C4-2B (cell line): ENCODE measurements around the gene NT5C3A.
"Not testable (repeated sequence)": the region's sequence is repeated elsewhere in the genome, so short reads cannot be mapped to it uniquely, and the experiment has no call there.

Experiments
- CTCF ChIP-seq: fragments of 450-650 bp; conservative IDR thresholded peaks from 2 replicates; pipeline ENCODE4 v1.5.1; 2017; ENCODE audit warnings: mild to moderate bottlenecking
- ZFX ChIP-seq: fragments of 450-650 bp; IDR thresholded peaks from 2 replicates; pipeline ENCODE4 v1.6.1; 2017

DNA sequence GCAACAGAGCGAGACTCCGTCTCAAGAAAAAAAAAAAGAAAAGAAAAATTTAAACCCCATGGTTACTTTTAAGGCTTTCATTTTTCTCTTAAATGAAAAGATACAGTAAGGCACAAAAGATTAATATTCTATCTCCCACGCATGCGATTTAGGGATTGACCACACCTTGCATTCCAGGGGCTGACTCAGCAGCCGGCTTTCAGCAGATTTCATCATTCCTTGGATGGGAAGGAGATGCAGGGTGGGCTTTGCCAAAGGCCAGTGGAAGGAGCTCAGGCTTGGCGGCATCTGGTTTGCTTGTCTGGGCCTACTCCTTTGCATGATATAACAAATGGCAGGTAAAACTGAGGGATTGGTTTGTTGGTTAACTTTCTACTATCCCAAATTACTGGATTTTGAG, 83.3 kb downstream of the NT5C3A start:
- TF ChIP-seq CTCF, ZFX: not testable (repeated sequence)
